Activated CD4-positive, CD25-positive, alpha-beta regulatory T cell treated with anti-CD3 and anti-CD28 coated beads, Interleukin-2, amount 50 U/mL, for 24 hours (primary cell): Measurements from ENCODE around the gene TEK.

Experiments used
- ATAC-seq, 2 donors: fragments of 150-1000 bp; cut with Tn5 transposase; one replicate each; pipeline ENCODE4 v1.10.0; 2021; ENCODE audit warnings: mild to moderate bottlenecking in 1 of 2, moderate library complexity in 1 of 2

Gene TEK

DNA sequence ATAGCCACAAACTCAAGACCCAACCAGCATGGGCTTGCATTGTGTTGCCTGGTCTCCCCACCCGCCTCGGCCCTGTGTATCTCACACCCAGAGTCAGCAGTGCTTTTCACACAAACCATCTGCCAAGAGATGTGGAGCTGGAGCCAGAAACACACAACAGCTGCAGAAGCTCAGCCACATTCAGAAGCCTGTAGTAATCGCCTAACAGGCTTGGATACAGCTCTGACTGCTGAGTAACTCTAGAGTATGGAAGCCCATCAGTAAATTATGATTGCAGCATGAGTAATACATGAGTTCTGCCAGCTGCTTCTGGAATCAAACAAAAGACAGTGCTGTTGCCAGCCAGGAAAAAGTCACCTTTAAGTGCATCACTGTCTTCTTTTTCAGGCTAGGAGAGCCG is 16.0 kb downstream of the TEK start:
- no peak for ATAC-seq

DNA sequence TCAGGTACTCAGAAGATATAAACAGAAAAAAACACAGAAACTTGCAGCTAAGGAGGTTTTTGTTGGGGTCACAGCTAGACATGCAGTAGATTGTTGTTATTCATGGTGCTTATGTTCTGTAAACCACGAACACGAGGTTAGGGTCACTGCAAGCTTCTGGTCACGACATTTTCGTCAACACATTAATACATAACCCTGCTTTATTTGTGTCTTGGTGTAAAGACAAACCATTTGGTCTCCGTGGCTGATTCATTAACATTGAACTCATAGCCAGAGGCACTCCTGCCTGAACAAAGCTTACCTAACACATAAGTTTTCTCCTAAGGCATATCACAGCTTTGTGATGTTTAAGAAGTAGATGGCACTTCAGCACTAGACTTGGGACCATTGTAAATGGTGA is 16.9 kb downstream of the TEK start:
- ATAC-seq = no peak

GRCh38 chr9:27126670-27127069 is 17.6 kb downstream of the TEK start:
- no peak for ATAC-seq

- no peak for ATAC-seq
These were observed 20.2 kb downstream of the TEK start for GRCh38 chr9:27129221-27129620.

- ATAC-seq = no peak
These were observed 22.7 kb downstream of the TEK start for GRCh38 chr9:27131731-27132130.

- ATAC-seq = no peak
These were observed 24.8 kb downstream of the TEK start for GRCh38 chr9:27133817-27134216.

DNA sequence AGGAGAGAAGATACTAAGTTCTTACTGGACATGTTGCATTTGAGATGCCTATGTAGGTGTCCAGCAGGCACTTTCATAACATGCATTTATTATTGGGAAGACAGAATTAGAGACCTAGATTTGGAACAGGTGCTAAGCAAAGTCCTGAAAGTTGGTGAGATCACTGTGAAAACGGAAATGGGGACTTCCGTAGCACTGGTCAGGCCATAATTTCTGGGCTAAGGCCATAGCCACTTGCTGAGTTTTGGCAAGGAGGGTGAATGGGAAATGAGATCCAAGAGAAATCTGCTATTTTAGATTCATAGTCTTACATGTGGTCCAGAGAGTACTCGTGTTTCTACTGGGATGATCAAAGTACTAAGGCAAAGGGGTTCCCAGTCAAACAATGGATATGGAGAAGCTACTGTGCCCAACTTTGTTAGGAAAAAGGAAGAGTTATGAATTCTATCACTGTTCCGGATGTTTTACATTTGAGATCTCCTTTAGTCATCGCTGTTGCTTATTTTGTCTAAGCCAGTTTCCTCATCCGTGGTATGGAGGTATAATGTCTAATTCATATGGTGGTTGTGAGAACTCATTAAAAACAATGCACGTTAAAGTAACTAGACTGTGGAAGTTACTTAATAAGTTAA is 33.4 kb downstream of the TEK start:
- ATAC-seq = no peak

- no peak for ATAC-seq
These were observed 36.1 kb downstream of the TEK start for GRCh38 chr9:27145143-27145542.

DNA sequence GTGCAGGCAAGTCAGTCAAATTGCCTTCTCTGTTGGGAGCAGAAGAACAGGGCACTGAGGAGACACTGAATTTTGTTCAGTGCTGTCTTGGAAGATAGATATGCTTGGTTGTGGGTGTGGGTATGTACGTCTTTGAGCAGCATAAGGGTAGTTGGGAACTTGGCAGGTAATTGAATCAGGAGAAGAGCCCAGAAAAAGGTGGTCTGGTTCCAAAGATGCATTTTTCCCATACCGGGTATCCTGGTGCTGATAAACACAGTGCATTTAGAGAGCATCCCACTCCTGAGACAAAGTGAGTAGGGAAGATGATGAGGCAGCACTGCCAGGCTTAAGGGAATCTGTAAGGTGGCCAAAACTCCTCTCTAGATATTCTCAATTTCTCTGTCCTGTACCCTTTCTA is 40.6 kb downstream of the TEK start:
- no peak for ATAC-seq

DNA sequence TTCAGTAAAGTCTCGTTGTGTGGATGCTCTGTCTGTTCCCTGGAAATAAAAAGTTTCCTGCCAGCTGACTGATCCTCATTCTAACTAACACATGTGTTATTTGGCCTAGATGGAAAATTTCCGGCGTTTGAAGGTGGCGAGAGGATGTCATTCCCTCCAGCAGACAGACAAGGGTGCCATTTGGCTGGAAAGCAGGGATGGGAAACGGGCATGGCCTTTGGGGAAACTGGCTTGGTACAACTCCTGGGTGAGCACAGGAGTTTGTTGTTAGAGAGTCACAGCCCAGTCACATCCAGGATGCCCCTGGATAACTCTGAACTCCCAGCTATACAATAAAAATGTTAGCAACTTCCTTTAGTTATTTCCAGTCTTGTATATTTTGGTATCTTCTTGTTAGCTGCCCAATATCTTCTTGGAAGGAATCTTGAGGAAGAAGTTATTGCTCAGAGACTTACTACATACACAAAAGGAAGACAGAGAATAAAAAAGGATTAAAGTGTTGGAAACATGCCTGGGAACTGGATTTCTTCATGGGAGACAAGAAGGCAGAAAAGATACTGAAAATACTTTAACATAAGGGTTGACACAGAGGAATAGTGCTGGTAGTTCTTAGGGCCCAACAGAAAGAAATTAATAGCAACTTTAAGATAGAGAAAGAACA is 41.9 kb downstream of the TEK start:
- no peak for ATAC-seq

- no peak for ATAC-seq
These were observed 42.8 kb downstream of the TEK start for GRCh38 chr9:27151693-27152404.

DNA sequence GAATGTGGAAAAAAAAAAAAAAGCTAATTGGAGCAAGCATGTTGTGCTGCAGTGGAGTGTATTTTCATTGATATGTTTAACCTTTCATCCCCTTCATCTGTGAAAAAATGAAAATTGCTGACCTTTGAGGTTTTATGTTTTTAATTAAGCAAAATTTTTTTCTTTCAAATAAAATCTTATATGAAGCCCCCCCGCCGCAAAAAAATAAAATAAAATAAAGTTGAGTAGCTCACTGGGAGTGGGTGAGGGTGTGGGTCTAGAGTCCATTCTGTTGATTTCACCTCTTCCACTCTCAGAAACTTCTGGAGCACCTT is 43.3 kb downstream of the TEK start:
- no peak for ATAC-seq

DNA sequence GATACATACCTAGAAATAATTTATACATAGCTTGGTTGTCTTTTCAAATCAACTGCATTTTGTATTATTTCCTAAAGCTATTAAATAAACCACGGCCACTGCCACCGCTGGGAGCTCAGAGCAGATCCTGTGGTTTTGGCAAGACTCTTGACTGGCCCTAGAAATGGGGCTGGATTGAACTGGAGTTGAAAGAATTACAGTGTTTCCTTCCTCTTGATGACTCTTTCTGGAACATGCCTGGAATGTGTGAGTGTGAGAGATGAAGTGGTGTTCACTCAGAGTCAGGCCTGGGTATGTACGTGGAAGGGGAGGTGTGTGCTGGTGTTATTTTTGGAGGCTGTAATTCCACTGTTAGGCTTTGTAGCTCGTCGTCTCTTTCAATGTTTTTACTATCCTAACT is 45.9 kb downstream of the TEK start:
- no peak for ATAC-seq

- ATAC-seq = no peak
These were observed 48.1 kb downstream of the TEK start for GRCh38 chr9:27157097-27157496.

DNA sequence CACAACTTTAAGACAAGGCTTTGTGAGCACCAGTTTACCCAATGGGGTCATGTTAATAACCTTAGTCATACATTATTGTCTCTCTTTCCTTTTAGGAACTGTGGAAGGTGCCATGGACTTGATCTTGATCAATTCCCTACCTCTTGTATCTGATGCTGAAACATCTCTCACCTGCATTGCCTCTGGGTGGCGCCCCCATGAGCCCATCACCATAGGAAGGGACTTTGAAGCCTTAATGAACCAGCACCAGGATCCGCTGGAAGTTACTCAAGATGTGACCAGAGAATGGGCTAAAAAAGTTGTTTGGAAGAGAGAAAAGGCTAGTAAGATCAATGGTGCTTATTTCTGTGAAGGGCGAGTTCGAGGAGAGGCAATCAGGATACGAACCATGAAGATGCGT is 48.7 kb downstream of the TEK start:
- no peak for ATAC-seq

DNA sequence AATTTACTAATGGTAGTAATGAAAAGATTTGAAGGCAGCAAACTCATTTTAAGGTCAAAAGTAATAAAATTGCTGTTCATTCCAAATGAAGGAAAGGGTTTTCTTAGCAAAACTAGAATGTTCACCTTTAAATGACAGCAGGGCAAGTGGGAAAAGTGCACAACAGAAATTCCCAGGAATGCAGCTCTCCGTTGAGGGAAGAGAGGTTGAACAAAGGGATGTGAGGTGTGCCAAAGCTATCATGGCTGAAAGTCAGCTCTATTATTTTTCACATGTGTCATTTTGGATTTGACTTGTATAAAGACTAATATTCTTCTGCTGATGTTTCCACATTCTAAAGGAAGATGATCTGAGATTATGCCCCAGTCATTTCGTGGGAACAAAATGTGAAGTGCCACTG is 51.6 kb downstream of the TEK start:
- ATAC-seq = no peak

DNA sequence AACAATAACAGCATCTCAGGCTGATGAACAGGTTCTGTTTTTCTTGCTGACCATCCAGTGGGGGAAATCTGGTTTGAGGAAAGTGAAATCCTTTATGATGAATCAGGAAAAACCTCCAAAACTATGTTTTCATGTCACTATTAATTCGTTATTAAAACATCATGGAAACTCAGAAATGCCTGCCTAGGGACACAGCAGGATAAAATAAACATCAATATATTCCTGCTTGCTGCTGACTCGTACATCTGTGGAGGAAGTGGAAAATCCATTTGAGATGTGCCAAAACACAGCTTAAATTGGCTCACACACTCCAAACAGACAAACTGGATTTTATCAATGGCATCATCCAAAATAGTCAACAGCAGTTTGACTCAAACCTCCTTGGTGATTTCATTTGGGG is 53.0 kb downstream of the TEK start:
- no peak for ATAC-seq

DNA sequence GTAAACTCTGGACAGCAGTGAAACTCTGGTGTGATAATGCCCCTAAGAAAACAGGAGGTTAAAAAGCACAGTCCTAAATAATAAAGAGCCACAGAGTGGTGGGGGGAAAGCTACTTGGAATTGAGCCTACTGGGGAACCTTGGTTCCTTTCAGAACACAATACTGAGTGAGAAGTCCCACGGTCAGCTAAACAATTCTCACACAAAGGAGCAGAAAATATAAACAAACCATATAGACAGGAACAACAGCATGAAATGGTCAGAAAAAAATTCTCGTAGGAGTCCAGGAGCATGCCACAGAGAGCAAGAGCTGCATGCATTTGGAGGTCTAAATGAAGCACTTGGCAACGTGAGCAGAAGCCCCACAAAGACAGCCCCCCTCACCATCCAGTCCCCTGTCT is 56.0 kb downstream of the TEK start:
- ATAC-seq = no peak

DNA sequence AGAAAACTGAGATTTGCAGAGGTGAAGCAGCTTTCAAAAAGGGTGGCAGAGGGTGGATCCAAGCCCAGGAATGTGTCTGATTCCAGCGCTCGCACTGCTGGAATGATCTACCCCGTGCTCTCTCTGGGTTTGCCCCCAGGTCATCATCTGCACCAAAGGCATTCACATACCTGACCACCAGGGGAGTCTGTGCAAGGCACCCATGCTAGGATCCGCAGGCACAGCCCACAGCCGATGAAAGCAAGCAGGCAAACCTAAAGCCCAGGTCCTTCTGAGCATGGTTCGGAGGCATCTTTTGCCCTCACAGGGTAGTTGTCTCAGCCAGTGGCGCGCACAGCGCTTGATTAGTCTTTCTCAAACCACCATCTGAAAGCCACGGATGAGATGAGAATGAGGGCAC is 56.6 kb downstream of the TEK start:
- no peak for ATAC-seq

- no peak for ATAC-seq
These were observed 59.5 kb downstream of the TEK start for GRCh38 chr9:27168496-27168895.

GRCh38 chr9:27168951-27169350 is 59.9 kb downstream of the TEK start:
- ATAC-seq = no peak

- ATAC-seq = no peak
These were observed 67.9 kb downstream of the TEK start for GRCh38 chr9:27176971-27177370.

DNA sequence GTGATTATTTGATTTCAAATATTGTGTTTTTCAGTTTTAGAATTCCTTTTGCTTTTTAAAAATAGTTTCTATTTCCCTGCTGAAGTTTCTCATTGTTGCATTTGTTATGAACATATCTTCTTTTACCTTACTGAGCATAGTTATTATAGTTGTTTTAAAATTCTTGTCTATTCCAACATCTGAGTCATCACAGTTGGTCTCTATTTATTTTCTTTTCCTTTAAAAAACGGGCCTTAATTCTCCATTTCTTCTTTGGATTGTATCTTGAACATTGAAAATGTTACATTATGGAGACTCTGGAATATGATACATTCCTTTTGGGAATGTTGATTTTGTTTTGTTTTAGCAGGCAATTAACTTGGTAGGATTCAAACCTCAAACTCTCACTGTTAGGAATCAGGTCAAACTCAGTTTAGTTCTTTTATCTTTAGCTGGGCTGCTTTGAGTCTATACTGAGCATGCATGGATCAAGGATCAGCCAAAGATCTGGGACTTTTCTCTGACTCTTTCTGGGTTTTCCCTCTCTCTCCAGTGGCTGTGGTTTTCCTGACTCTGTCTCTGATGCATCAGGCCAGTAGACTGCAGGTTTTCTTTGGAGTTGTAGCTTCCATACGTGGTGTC is 70.3 kb downstream of the TEK start:
- no peak for ATAC-seq

DNA sequence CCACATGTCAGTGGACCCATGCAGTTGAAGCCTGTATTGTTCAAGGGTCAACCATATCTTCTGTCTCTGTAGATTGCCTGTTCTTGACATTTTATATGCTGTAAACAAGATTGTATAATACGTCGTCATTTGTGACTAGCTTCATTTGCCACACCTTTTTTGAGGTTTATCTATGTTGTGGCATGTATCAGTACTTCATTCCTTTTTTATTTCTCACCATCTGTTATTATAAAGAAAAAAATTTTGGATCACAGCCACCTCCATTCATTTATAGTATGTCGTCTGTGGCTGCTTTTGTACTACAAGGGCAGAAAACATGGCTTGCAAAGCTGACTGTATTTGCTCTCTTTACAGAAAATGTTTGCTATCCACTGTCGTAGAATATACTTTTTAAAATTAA is 72.4 kb downstream of the TEK start:
- ATAC-seq = no peak
